ENCODE measurements around the gene AGAP1. TPM values are rescaled to one million over a fixed set of nuclear protein-coding genes. Genes with fewer than 3 reads are reported as not detected.

The AGAP1 gene
- total RNA-seq, 2 donors from 2014 or later: 19.1 to 20.8 TPM

- no peak for ATAC-seq (ENCODE audit: insufficient number of reproducible peaks, low FRiP score, low read depth)
- no peak overlapping the region for H3K27ac ChIP-seq
- no peaks in the 10 kb centered on the region for H3K9me3 ChIP-seq
- no peaks in the 10 kb centered on the region for H3K27me3 ChIP-seq (replicated peaks; ENCODE audit: insufficient read depth)
- TF ChIP-seq, protein P1, sequence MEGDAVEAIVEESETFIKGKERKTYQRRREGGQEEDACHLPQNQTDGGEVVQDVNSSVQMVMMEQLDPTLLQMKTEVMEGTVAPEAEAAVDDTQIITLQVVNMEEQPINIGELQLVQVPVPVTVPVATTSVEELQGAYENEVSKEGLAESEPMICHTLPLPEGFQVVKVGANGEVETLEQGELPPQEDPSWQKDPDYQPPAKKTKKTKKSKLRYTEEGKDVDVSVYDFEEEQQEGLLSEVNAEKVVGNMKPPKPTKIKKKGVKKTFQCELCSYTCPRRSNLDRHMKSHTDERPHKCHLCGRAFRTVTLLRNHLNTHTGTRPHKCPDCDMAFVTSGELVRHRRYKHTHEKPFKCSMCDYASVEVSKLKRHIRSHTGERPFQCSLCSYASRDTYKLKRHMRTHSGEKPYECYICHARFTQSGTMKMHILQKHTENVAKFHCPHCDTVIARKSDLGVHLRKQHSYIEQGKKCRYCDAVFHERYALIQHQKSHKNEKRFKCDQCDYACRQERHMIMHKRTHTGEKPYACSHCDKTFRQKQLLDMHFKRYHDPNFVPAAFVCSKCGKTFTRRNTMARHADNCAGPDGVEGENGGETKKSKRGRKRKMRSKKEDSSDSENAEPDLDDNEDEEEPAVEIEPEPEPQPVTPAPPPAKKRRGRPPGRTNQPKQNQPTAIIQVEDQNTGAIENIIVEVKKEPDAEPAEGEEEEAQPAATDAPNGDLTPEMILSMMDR (IDR thresholded peaks at IDR 0.05): no peak
- no peaks in the 10 kb centered on the region for H3K4me1 ChIP-seq (ENCODE audit: control insufficient read depth in 1 of 2, low read depth in 2 of 2)
- no peak for DNase-seq (ENCODE audit: low spot score)
- no peak overlapping the region for H3K4me3 ChIP-seq
- no peaks in the 10 kb centered on the region for H3K36me3 ChIP-seq
Measured at GRCh38 chr2:235854276-235854675, 360.4 kb downstream of the AGAP1 start.

DNA sequence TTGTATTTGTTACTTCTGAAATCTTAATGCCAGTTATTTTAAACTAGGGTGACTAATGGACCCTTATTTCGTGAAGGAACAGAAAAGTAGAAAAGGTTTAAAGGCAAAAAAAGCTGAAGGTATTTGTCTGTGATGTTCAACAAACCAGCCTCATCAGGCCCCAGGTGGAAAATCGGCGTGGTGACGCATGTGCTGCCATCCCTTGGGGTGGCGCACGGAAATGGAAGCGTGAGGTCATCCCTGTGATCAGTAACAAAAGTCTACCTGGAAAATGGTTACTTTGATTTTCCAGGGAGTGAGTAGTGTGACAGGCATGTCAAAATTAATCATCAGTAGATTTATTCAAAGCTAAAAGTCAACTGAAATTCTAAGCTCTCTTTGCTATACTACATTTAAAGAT is 361.2 kb downstream of the AGAP1 start:
- no peak for ATAC-seq (ENCODE audit: insufficient number of reproducible peaks, low FRiP score, low read depth)
- no peaks in the 10 kb centered on the region for H3K36me3 ChIP-seq
- TF ChIP-seq, protein P1 (IDR thresholded peaks at IDR 0.05): no peak
- H3K4me3 ChIP-seq: no peak overlapping the region
- DNase-seq (ENCODE audit: low spot score): no peak
- H3K9me3 ChIP-seq: no peaks in the 10 kb centered on the region
- no peaks in the 10 kb centered on the region for H3K27me3 ChIP-seq (replicated peaks; ENCODE audit: insufficient read depth)
- H3K4me1 ChIP-seq (ENCODE audit: control insufficient read depth in 1 of 2, low read depth in 2 of 2): no peaks in the 10 kb centered on the region
- no peak overlapping the region for H3K27ac ChIP-seq

DNA sequence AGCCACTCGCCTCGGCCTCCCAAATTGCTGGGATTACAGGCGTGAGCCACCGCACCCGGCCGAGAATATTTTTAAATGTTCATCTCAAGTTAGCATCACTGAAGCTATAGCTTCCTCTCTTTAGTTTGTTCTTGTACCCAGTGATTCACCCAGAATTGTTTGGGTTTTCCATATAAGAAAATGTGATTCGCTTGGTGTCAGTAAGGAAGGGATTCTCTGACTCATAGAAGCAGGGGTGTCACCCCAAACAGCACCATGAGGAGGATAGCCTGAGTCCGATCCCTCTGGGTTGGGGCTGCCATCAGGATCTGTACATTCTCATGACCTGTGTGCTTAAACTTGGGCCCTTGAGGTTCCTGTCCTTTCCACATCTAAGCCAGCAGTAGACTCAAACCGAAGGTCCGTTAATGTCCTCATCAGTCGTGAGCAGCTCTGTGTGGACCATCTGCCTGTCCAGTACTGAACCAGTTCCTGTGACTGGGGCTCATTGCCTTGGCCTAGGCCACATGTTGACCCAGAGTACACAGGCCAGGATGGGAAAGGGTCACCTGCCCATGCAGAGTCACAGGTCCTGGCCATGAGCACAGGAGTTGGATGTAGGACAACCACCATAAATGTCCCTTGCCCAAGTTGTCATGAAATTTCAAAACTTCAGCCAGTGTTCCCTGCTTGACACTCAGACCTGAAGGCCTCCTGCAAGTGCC is 362.5 kb downstream of the AGAP1 start:
- Histone ChIP-seq H3K4me3 (no peak overlapping the region), H3K36me3 (no peaks in the 10 kb centered on the region), H3K4me1 (ENCODE audit: control insufficient read depth in 1 of 2, low read depth in 2 of 2) (no peaks in the 10 kb centered on the region), H3K9me3 (no peaks in the 10 kb centered on the region), H3K27me3 (replicated peaks; ENCODE audit: insufficient read depth) (no peaks in the 10 kb centered on the region), H3K27ac (no peak overlapping the region)
- TF ChIP-seq, protein P1 (IDR thresholded peaks at IDR 0.05): no peak
- no peak for ATAC-seq (ENCODE audit: insufficient number of reproducible peaks, low FRiP score, low read depth)
- DNase-seq (ENCODE audit: low spot score): no peak

DNA sequence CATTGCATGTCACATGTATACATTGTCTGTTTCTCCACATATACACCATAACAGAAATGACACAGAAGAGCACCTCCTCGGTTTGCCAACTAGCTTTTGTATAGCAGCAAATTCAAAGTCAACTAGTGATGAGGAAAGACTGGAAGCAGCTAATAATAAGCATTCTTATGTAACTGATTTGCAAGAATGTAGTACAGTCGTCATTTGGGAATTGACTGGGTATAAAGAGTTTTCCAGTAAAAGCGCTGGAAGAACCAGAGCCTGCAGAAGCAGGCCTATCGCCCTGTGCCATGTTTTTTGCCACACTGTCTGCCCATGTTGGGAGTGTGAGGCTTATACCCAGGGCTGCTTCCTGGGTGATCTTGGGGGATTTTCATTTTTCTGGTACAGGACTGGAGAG is 363.8 kb downstream of the AGAP1 start:
- Histone ChIP-seq H3K4me3 (no peak overlapping the region), H3K4me1 (ENCODE audit: control insufficient read depth in 1 of 2, low read depth in 2 of 2) (no peaks in the 10 kb centered on the region), H3K9me3 (no peaks in the 10 kb centered on the region), H3K27ac (no peak overlapping the region), H3K27me3 (replicated peaks; ENCODE audit: insufficient read depth) (no peaks in the 10 kb centered on the region), H3K36me3 (no peaks in the 10 kb centered on the region)
- TF ChIP-seq, protein P1 (IDR thresholded peaks at IDR 0.05): no peak
- DNase-seq (ENCODE audit: low spot score) (no peak), ATAC-seq (ENCODE audit: insufficient number of reproducible peaks, low FRiP score, low read depth) (no peak)

GRCh38 chr2:235858881-235859280 is 365.0 kb downstream of the AGAP1 start:
- Histone ChIP-seq H3K9me3 (no peaks in the 10 kb centered on the region), H3K27ac (no peak overlapping the region), H3K4me3 (no peak overlapping the region), H3K27me3 (replicated peaks; ENCODE audit: insufficient read depth) (no peaks in the 10 kb centered on the region), H3K36me3 (no peaks in the 10 kb centered on the region), H3K4me1 (ENCODE audit: control insufficient read depth in 1 of 2, low read depth in 2 of 2) (no peaks in the 10 kb centered on the region)
- DNase-seq (ENCODE audit: low spot score) (no peak), ATAC-seq (ENCODE audit: insufficient number of reproducible peaks, low FRiP score, low read depth) (no peak)
- TF ChIP-seq, protein P1 (IDR thresholded peaks at IDR 0.05): no peak

All from thoracic aorta (tissue), 2 donors.